HG03025 (cell line): ENCODE results near the gene TDRD9.

ENCODE experiments used
- ATAC-seq: cut with Tn5 transposase; IDR thresholded peaks from one replicate; pipeline ENCODE4 v1.9.1; 2021; ENCODE audit warnings: mild to moderate bottlenecking, moderate library complexity; ENCODE audit not compliant: unreplicated experiment, low FRiP score

TDRD9 gene

GRCh38 chr14:104054222-104054905, 126.1 kb downstream of the TDRD9 start:
- no peak for ATAC-seq

DNA sequence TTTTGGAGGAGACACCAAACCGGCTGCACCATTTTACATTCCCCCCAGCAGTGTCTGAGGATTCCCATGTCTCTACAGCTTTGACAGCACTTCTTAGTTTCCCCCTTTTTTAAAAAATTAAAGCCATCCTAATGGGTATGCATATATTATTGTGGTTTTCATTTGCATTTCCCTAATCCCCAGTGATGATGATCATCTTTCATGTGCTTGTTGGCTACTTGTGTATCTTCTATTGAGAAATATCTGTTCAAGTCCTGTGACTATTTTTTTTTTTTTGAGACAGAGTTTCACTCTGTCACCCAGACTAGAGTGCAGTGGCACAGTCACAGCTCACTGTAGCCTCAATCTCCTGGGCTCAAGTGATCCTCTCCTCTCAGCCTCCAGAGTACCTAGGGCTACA, 134.0 kb downstream of the TDRD9 start:
- ATAC-seq: no peak

DNA sequence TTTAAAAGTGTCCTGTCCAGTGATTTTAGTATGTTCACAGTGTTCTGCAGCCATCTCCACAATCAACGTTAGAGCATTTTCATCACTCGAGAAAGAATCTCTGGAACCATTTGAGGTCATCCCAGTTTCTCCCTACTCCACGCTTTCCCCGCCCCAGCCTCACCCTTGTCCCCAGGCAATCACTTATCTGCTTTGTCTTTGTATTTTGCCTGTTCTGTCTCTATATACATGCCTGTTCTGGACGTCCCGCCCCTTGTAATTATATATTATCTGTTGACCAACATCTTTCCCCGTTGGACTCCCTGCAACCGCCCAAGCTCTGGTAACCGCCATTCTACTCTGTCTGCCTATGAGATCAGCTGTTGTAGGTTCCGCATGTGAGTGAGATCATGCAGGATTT, 135.7 kb downstream of the TDRD9 start:
- ATAC-seq: no peak

DNA sequence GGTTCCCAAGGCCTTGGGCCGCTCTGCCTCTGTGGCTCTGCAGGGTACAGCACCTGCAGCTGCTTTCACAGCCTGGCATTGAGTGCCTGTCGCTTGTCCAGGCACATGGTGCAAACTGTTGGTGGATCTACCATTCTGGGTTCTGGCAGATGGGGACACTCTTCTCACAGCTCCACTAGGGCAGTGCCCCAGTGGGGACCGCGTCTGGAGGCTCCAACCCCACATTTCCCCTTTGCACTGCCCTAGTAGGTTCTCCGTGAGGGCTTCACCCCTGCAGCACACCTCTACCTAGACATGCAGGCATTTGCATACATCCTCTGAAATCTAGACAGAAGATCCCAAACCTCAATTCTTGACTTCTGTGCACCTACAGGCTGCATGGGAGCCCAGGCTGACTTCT, 138.0 kb downstream of the TDRD9 start:
- ATAC-seq: no peak

DNA sequence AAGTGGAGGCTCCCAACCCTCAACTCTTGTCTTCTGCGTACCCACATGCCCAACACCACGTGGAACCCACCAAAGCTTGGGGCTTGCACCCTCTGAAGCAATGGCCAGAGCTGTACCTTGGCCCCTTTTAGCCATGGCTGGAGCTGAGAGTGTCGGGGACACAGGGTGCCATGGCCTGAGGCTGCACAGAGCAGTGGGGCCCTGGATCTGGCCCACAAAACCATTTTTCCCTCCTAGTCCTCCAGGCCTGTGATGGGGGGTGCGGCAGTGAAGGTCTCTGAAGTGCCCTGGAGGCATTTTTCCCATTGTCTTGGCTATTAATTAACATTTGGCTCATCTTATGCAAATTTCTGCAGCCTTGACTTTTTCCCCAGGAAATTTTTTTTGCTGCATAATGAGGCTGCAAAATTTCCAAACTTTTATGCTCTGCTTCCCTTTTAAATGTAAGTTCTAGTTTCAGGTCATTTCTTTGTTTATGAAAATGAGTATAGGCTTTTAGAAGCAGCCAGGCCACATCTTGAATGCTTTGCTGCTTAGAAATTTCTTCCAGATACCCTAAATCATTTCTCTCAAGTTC, 138.6 kb downstream of the TDRD9 start:
- ATAC-seq: no peak

- ATAC-seq: no peak
Measured at GRCh38 chr14:104069541-104069940, 141.3 kb downstream of the TDRD9 start.

GRCh38 chr14:104072586-104072985, 144.3 kb downstream of the TDRD9 start:
- ATAC-seq: no peak

- ATAC-seq: no peak
Measured at GRCh38 chr14:104073764-104074163, 145.5 kb downstream of the TDRD9 start.

DNA sequence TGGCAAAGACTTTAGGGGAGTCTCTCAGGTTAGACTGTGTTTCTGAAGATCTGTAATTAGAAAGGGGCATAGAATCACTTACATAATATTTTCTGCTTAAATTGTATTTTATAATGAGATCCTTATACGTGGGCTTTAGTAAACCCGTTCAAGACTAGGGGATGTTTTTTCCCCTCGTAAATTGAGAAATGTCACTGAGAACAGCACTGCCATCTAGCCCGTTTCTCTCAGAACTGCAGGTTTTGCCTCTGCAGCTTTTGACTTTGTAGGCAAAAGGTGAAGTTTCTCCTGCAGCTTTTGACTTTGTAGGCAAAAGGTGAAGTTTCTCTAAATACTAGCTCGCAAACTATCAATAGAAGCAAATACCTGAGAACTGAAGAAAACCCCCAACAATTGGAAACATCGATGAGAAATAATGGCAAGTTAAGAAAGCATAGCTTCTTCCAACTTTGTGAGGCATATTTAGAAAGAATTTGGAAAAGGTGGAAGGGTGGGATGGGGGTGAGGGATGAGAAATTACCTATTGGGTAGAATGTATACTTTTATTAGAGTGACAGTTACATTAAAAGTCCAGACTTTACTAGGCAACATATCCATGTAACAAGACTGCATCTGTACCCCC, 147.4 kb downstream of the TDRD9 start:
- ATAC-seq: no peak

DNA sequence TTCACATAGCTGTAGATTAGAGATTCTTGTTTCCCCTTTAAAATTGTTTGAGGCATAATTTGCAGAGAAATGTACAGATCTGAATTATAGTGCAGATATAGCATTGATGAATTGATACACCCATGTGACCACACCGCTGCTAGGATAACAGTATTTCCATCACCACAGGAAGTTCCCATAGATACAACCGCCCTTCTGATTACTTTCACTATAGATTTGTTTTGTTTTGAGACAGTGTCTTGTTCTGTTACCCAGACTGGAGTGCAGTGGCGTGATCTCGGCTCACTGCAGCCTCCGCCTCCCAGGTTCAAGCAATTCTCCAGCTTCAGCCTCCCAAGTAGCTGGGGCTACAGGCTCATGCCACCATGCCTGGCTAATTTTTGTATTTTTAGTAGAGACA, 148.5 kb downstream of the TDRD9 start:
- ATAC-seq: no peak

DNA sequence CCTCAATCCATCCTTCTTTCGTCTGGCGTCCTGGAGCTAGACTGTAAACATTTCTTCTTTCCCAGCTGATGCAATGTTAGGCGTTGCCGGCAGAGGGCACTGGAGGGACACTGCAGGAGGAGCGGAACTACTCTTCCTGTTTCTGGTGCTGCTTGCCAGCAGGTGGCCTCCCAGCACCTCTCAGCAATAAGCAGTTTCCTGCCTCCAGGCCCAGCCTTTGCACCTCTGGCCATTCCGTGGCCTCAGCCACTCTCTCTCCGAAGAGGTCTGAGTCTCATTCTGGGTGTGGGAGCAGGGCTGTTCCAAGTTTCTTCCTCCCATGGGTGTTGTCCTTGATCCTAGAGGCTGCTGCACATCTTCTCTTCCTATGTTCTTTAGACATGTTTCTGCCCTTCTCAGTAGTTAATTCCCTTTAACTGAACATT, 149.8 kb downstream of the TDRD9 start:
- no peak for ATAC-seq

GRCh38 chr14:104080376-104081260, 152.4 kb downstream of the TDRD9 start:
- no peak for ATAC-seq

DNA sequence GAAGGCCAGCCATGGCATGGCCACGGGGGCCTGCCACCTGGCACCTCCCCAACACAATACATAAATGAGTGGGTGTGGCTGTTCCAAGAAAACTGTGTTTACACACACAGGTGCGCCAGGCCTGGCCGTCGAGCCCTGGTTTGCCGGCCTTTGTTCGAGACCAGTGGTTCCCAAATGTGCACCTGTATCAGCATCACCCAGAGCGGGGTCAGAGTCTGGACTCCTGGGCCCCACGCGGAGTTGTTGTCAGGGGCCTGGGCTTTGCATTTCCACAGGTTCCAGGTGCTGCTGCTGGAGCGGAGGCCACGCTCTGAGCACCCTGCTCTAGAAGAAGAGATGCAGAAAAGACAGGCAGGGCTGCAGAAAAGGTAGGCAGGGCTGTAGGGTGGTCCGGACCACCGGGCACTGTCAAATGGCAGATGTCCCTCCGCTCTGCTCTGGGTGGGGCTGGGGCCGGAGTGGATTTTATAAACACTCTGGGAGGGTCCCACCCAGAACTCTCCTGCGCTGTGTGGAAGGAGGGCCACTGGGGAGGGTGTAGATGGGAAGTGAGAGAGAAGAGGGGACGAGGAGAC, 153.1 kb downstream of the TDRD9 start:
- no peak for ATAC-seq

DNA sequence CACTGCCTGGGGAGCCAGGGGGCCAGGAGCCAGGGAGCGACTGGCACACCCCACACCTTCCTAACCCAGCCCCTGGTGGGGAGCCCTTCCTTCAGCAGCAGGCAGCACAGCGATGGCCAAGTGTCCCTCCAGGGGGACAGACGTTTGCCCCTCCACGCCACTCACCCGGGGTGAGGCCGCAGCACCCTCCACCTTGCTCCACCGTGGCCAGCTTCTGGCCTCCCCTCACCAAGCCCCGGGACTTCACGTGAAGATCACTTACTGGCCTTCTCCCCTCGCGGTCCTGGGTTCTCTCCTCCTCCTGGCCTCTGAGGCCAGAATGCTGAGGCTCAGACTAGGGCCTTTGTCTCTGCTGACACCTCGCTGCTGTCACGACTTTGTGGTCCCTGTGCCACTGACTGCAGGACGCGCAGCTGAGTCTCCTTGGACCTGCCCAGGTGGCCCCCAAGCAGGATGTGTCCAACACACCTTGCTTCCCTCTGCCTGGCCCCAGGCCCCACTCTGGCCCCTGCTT, 153.8 kb downstream of the TDRD9 start:
- no peak for ATAC-seq

GRCh38 chr14:104082807-104083206, 154.6 kb downstream of the TDRD9 start:
- no peak for ATAC-seq

DNA sequence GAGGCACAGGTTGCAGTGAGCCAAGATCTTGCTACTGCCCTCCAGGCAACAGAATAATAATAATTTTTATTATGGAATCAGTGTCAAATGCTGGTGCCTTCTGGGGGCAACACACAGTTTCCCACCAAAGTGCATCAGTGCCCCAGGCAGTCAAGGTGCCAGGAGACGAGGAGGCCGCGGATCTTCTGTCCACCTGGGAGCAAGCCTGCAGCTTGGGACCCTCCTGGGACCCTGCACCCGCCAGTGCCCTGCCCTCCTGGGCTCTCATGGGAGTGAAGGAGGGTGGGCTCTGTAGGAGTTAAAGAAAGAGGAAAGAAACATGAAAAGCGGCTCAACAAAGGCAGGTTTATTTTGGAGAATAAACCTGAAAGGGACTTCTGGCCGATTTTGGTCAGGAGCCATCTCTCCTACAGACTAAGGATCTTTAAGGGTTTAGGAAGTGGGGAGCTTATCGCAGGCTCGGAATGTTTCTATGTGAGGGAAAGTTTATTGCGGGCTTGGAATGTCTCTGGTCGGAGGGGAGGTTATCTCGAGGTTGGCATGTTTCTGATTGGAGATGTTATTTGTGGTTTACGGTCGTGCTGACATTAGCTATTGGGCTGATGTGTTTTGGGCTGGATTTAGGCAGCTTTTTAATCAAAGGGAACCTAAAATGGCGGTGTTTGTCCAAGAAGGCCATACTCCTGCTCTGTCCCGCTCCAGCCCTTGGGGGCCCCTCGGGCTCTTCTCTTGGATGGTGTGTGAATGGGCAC, 156.2 kb downstream of the TDRD9 start:
- no peak for ATAC-seq

DNA sequence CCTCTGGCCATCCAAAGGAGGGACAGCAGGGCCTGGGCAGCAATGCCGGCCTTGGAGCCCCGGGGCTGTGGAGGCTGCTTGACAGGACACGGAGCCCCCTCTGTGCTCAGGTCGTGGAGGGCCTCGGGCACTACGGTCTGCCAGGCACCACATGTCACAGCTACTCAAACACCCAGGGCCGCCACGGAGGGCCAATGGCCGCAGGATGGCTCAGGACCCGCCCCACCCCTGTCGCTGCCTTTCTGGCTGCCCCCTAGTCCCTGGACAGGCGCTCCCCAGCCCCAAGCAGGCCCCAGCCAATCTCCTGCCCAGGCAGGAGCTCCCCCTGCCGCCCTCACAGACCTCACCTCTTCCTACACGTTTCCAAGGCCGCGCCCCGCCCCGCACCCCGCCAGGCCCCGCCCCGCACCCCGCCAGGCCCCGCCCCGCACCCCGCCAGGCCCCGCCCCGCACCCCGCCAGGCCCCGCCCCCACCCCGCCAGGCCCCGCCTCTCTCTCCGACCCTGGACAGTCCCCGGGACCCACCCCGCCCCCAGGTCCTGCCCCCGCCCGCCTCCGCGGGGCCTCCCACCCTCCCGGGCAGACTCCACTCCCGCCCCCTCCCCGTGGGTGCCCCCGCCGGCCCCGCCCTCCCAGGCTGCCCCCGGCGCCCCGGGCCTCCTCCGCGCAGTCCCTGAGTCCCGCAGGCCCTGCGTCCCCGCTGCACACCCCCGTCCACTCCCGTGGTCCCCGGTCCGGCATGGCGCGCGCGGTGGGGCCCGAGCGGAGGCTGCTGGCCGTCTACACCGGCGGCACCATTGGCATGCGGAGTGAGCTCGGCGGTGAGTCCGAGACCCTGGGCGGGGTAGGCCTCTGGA, 157.0 kb downstream of the TDRD9 start, which contains the start of gene ASPG:
ASPG (plus strand) TSS at position 669 of the 857 bp plus-strand sequence; CDS start at position 740, 71 bp downstream.
- no peak for ATAC-seq

GRCh38 chr14:104085889-104086201, 157.6 kb downstream of the TDRD9 start:
- no peak for ATAC-seq

DNA sequence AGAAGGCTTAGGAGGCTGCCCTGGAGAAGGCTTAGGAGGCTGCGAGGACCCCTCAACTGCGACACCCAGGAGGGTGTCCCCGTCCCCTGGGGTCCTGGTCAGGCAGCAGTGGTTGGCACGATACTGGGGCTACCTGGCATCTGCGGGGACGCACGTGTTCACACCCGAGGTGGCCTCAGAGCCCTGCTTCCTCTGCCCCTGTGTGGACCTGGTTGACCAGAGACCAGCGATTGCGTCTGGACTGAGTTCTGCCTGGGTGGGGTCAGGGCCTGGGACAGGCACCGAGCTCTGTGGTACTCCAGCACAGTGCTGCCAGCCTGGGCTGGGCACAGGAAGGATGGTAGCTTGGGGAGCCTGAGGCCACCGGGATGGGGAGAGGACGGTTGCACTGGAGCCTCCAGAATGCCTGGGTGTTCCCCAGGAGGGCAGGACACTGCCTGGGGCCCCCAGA, 158.0 kb downstream of the TDRD9 start:
- ATAC-seq: no peak
